VCaP (cell line): ENCODE data around the gene NTMT1.

Experiments
- H3K27ac ChIP-seq: fragments of 450-650 bp; 2 replicates; pipeline ENCODE4 v1.5.1; 2017
- TF ChIP-seq, protein P1 (sequence below): fragments of 450-650 bp; conservative IDR thresholded peaks from 2 replicates; pipeline ENCODE4 v1.5.1; 2017; ENCODE audit warnings: mild to moderate bottlenecking, moderate library complexity

NTMT1 gene

DNA sequence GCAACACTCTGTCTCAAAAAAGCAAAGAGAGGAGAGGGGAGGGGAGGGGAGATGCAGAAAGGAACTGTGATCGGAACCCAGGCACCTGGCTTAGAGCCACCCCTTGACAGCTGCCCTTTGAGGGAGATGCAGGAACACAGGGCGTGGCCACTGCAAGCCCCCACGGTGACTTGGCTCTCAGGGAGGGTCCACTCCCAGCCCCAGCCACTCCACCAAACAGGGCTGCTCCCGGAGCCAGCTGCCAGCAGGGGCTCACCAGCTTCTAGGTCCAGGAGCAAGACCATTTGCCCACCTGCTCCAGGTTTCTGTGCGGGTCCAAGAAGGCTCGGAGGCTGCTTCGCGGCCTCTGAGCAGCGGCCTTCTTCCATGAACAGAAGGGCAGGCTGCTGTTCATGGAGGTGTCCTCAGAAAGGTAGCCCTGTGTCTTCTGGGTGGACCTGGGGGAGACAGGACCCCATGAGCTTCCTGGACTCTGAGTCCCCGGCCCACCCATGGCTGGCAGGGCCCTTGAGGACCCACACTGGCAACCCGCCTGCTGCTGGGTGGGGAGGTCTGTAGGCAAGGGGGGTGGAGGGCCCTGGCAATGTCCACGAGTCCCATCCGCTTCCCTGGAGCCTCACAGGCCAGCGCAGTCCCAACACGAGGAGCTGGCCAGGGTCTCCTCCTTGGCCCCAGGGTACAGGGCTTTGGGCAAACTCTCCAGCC, 13.0 kb upstream of the NTMT1 start:
- TF ChIP-seq, protein P1, sequence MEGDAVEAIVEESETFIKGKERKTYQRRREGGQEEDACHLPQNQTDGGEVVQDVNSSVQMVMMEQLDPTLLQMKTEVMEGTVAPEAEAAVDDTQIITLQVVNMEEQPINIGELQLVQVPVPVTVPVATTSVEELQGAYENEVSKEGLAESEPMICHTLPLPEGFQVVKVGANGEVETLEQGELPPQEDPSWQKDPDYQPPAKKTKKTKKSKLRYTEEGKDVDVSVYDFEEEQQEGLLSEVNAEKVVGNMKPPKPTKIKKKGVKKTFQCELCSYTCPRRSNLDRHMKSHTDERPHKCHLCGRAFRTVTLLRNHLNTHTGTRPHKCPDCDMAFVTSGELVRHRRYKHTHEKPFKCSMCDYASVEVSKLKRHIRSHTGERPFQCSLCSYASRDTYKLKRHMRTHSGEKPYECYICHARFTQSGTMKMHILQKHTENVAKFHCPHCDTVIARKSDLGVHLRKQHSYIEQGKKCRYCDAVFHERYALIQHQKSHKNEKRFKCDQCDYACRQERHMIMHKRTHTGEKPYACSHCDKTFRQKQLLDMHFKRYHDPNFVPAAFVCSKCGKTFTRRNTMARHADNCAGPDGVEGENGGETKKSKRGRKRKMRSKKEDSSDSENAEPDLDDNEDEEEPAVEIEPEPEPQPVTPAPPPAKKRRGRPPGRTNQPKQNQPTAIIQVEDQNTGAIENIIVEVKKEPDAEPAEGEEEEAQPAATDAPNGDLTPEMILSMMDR, result no peak

GRCh38 chr9:129613520-129614175, 12.3 kb upstream of the NTMT1 start:
- TF ChIP-seq, protein P1, result no peak
- no peak overlapping the region for H3K27ac ChIP-seq

More for the DNA sequence above, 13.0 kb upstream of the NTMT1 start:
- no peak overlapping the region for H3K27ac ChIP-seq

DNA sequence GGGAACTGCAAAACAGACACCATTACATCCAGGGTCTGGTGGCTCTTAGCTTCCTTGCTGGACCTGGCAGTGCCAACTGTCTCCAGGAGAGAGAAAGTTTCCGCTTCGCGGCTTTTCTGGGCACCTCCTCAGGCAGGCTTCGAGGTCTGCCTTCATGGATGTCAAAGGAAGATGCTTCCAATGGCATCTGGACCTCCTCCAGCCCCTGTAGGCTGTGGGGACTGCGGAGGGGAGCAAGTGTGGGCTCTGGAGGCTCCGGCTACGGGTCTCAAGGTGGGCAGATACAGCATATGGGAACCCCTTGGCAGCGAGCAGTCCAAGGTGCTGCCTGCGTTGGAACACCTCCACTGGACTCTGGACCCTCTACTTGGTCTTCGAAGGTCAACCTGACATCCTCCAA, 11.0 kb upstream of the NTMT1 start:
- H3K27ac ChIP-seq, result no peak overlapping the region
- TF ChIP-seq, protein P1, result no peak

DNA sequence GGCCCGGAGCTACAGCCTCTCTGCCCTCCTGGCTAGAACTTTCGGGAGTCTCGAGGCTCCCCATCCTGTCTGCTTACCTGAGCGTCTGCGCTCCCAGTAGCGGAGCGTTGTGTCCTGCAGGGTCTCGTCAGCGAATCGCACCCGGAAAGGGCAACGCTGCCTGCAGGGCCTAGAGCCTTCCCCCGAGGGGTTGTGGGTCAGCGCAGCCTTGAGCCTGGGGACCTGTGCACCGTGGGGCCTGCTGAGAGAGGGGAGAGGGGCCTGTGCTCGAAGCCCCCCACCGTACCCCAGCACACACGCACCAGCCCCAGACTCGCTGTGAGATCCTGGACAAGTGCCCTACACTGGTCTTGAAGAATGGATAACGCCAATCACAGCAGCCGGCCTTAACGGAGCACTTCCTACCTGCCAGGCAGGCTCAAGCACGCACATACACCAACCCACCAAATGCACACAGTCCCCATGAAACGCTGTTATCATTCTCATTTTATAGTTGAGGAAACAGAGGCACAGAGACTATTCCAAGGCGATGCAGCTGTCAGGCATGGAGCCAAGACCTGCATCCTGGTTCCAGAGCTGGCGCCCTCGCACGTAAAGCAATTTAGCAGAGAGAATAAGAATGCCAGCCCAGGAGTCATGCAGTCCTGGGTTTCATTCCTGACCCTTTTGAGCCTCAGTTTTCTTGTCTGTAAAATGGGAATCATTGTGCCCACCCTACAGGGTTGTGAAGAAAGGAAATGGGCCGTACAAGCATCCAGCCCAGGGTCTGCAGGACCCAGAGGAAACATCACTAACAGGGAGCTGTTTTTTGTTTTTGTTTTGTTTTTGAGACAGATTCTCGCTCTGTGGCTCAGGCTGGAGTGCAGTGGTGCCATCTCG, 10.3 kb upstream of the NTMT1 start:
- no peak overlapping the region for H3K27ac ChIP-seq
- TF ChIP-seq, protein P1, result no peak

DNA sequence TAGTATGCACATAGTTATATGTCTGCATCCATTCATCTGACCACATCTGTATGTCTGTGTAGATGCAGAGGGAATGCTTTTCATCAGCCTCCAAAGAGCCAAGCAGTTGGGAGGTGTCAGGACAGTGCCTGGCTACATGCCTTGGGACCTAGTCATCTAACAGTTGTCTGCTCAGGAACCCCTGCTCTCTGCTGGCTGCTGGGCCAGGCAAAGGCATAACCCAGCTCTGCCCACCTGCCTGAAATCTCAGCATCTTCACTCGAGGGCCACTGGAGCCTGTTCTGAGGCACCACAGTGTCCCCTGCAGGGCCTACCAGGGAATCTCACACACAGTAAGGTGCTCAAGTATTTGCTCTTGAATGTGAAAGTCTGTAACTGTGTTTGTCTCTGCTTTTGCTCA, 8.8 kb upstream of the NTMT1 start:
- H3K27ac ChIP-seq, result no peak overlapping the region
- TF ChIP-seq, protein P1, result peak; percentile 58

GRCh38 chr9:129619787-129620668, 5.9 kb upstream of the NTMT1 start:
- H3K27ac ChIP-seq, result peak overlapping the region; percentile 32; the same call in 1 of the 2 replicates

More at GRCh38 chr9:129619787-129620668, 5.9 kb upstream of the NTMT1 start:
- TF ChIP-seq, protein P1, result peak; percentile 39
